ENCODE results near the gene PGS1.

The PGS1 gene

DNA sequence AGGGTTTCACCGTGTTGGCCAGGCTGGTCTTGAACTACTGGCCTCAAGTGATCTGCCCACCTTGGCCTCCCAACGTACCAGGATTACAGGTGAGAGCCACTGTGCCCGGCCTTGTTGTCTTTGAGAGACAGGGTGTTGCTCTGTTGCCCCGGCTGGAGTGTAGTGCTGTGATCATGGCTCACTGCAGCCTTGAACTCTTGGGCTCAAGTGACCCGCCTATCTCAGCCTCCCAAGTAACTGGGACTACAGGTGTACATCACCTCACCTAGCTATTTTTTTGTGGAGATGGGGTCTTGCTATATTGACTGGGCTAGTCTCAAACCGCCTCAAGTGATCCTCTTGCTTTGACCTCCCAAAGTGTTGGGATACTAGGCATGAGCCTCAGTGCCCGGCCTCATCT, 68.4 kb downstream of the PGS1 start:
- TF ChIP-seq, protein P1, sequence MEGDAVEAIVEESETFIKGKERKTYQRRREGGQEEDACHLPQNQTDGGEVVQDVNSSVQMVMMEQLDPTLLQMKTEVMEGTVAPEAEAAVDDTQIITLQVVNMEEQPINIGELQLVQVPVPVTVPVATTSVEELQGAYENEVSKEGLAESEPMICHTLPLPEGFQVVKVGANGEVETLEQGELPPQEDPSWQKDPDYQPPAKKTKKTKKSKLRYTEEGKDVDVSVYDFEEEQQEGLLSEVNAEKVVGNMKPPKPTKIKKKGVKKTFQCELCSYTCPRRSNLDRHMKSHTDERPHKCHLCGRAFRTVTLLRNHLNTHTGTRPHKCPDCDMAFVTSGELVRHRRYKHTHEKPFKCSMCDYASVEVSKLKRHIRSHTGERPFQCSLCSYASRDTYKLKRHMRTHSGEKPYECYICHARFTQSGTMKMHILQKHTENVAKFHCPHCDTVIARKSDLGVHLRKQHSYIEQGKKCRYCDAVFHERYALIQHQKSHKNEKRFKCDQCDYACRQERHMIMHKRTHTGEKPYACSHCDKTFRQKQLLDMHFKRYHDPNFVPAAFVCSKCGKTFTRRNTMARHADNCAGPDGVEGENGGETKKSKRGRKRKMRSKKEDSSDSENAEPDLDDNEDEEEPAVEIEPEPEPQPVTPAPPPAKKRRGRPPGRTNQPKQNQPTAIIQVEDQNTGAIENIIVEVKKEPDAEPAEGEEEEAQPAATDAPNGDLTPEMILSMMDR (IDR thresholded peaks at IDR 0.05; ENCODE audit: low read depth, low read length, missing control alignments): no peak
- H3K4me3 ChIP-seq (replicated peaks; ENCODE audit: low read depth, low read length): no peak overlapping the region
- DNase-seq (ENCODE audit: extremely low read depth, low read depth): no peak

DNA sequence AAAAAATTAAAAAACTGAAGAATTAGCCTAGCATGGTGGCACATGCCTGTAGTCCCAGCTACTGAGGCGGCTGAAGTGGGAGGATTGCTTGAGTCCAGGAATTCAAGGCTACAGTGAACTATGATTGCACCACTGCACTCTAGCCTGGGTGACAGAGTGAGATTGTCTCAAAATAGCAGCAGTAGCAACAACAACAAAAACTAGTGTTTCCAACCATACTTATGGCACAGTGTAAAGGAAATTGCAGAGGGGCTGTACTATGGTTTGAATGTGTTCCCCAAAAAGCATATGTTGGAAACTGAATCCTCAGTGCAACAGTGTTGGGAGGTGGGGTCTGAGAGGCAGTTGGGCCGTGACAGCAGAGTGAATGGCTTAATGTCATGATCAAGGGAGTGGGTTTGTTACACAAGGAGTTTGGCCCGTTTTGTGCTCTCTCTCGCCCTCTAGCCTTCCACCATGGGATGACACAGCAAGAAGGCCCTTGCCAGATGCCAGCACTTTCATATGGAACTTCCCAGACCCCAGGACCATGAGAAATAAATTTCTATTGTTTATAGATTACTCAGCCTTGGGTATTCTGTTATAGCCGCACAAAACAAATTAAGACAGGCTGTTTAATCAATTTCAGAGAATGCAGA, 70.0 kb downstream of the PGS1 start:
- no peak for DNase-seq (ENCODE audit: extremely low read depth, low read depth)
- H3K4me3 ChIP-seq (replicated peaks; ENCODE audit: low read depth, low read length): no peak overlapping the region
- TF ChIP-seq, protein P1 (IDR thresholded peaks at IDR 0.05; ENCODE audit: low read depth, low read length, missing control alignments): peak; percentile 31

DNA sequence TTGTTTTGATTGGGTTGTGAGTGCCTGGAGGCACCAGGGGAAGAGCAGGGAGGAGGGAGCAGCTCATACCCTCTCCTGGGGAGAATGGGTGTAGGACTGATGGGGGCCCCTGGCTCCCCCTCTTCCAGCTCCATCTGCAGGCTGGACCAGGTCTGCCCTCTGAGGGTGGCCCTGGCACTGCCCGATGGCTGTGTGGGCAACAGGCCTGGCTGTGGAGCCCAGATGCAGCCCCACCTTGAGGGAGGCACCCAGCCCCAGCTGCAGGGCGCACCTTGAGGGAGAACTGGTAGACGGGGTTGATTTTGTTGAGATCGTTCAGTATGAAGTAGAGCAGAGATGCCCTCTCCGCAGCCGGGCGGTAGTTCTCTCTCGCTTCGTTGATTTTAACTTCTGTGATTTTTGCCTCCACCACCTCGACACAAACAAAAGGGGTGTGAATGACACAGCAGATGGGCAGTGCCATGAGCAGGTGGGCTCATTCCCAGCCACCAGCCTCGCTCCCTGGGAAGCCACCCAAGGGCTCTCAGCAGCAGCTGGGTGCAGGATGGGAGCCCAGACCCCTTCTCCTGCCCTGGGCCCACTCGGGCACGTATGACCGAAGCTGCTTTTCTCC, 71.6 kb downstream of the PGS1 start:
- no peak overlapping the region for H3K4me3 ChIP-seq (replicated peaks; ENCODE audit: low read depth, low read length)
- TF ChIP-seq, protein P1 (IDR thresholded peaks at IDR 0.05; ENCODE audit: low read depth, low read length, missing control alignments): no peak
- DNase-seq (ENCODE audit: extremely low read depth, low read depth): no peak

DNA sequence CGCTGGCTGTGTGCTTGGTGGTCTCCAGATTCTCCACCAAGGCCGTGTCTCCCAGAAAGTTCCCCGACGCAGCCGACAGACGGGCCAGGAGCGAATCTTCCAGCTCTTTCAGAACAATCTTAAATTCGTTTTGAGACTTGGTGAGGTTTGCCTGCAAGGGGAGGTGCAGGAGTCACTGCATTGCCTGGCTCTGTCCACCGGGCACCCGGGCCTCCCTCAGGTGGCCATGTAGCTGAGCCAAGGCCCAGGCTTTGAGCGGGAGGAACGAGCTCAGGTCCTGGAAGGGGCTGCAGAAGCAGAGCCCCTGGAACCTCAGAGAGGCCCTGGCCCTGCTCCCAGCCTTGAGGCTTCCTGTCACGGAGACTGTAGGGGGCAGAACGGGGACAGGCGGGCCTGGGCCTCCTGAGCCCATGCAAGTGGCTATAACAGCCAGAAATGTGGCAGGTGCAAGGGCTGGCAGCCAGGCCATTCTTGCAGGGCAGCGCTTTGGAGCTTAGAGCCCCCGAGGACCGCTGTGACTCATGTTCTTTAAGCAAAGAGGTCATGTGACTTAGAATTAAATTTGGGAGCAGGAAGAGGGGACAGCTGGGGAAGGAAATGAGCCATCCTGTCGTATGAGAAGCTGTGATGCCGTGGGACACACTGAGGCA, 72.4 kb downstream of the PGS1 start:
- no peak overlapping the region for H3K4me3 ChIP-seq (replicated peaks; ENCODE audit: low read depth, low read length)
- TF ChIP-seq, protein P1 (IDR thresholded peaks at IDR 0.05; ENCODE audit: low read depth, low read length, missing control alignments): no peak
- no peak for DNase-seq (ENCODE audit: extremely low read depth, low read depth)

DNA sequence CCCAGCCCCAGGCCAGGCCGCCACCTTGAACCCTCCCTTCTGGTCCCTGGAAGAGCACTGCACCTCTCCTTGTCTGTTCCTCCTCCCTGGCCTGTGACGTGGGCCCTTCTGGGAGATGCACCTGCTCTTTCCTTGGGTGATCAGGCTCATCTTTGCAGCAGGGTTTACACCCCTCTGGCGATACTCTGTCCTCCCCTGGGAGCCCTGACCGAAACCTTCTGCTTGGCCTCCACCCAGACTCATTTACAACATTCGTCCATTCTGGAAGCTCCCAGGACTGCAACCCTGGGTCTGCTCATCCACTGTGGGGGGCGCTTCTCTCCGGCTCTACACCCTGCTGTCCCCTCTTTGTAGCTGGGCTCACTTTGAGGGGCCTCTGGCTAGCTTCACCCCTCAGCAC, 73.3 kb downstream of the PGS1 start:
- TF ChIP-seq, protein P1 (IDR thresholded peaks at IDR 0.05; ENCODE audit: low read depth, low read length, missing control alignments): no peak
- no peak overlapping the region for H3K4me3 ChIP-seq (replicated peaks; ENCODE audit: low read depth, low read length)
- no peak for DNase-seq (ENCODE audit: extremely low read depth, low read depth)

DNA sequence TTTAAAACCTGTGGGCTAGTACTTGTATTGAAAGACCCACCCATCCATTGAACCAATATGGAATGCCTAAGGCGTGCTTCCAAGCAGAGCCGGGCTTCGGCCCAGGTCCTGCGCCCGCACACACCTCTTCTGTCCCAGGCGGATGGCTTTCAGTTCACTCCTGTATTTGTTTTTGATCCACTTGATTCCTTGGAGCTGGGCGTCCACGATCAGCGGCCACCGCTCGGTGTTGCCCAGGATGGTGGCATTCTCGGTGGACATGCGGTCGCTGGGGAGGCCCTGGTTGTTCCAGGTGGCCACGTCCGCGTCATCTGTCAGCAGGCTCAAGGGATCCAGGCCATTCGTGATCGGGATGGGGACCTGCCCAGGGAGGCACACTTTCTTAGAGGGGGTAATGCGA, 75.9 kb downstream of the PGS1 start:
- no peak for DNase-seq (ENCODE audit: extremely low read depth, low read depth)
- TF ChIP-seq, protein P1 (IDR thresholded peaks at IDR 0.05; ENCODE audit: low read depth, low read length, missing control alignments): no peak
- no peak overlapping the region for H3K4me3 ChIP-seq (replicated peaks; ENCODE audit: low read depth, low read length)
